ENCODE measurements around the gene SDE2.
"Not testable (repeated sequence)": the region's sequence is repeated elsewhere in the genome, so short reads cannot be mapped to it uniquely, and the experiment has no call there.

The SDE2 gene

DNA sequence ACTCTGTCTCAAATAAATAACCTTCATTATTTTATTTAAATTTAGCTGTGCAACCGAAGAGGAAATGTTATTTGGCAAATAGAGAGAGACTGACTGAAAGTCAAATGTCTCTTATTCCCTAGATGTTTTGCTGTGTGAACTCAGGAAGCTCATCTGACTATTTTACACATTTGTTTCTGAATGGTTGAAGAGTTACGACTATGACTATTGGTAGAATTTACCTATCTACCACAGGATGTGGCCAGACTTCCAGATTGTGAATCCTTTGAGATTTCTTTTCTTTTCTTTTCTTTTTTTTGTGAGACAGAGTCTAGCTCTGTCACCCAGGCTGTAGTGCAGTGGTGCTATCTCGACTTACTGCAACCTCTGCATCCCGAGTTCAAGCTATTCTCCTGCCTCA is 5.3 kb upstream of the SDE2 start:
- no peak for DNase-seq

DNA sequence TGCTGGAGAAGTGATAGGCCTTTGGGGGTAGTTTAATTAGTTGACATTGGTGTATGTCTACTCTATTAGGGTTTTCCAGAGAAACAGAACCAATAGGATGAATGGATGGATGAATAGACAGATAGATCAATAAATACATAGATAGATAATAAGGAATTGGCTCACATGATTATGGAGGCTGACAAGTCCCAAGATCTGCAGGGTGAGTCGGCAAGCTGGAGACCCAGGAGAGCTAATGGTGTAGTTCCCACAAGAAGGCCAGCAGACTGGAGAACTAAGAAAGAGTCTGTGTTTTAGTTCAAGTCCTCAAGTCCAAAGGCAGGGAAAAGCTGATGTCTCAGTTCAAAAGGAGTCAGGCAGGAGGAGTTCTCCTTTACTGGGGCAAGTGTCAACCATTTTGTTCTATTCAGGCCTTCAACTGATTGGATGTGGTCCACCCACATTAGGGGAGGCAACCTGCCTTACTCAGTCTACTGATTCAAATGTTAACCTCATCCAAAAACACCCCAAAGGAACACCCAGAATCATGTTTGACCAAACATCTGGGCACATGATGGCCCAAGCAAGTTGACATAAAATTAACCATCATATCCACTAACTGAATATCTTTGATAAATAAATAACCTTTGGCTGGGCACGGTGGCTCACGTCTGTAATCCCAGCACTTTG is 4.5 kb upstream of the SDE2 start:
- DNase-seq: no peak

DNA sequence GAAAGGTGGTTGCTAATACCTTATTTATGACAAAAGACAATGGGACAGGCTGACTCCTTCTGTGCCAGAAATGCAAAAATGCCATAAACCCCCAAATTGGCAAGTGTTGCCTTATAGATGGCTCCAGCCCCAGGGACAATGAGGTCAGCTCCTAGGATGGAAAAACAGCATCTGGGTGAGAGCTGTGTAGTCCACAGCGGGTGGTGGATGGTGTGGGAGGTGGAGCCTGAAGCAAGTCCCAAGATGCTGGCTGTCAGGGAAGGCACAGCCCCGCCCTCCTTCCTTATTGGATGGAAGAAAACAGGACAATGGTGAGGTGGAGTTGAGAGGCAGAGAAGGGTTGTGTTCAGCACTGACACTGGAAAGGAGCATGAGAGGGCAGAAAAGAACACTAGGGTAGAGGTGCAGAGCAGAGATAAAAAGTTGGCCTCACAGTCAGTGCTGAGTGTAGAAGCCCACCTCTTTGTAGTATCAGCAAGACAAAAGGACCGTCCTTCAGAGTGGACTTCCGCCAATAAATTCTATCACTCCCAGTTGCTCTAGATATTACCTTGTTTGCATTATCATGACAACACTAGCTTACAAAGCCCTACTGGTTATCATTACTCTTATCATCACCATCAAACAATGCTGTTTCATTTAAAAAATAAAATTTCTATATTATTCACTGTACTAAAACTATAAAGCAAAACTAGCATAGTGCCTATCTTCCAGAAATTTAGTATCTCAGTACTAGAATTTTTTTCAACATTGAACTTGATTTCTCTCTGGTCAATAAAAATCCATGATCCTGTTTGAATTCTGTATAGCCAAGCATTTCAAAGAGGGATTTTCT is 3.7 kb upstream of the SDE2 start:
- DNase-seq: peak in 1 of 2 donors; percentile 50

DNA sequence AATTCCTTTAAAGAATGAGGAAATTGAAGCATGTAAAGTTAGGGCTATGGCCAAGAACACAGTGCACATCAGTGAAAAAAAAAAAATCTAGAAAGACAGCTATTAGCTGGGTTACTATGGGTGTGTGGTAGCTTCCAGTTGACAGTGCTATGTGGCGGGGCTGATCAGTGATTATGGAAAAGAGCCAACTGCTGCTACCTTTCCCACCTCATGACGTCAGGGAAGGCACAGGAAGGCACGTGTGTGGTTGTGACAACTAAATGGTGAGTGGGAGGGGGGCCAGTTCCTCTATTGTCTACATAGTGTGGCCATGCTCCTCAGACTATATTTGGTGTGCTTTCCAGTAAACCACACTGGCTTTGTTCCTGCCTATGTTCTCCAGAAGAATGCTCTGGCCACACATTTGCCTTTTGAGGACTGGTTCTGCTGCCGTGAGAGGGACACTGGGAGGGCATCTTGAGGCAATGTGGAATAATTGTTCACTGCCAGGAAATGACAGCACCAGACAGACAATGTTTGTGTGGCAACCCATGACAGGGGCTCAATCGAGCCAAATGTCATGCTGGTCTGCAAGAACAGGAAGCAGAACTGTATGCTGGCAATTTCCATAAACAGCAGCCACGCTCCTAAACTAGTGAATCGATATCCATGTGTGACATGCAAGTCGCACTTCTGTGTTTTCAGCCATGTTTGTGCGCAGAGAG is 3.0 kb upstream of the SDE2 start:
- DNase-seq: peak; percentile 37 to 39

DNA sequence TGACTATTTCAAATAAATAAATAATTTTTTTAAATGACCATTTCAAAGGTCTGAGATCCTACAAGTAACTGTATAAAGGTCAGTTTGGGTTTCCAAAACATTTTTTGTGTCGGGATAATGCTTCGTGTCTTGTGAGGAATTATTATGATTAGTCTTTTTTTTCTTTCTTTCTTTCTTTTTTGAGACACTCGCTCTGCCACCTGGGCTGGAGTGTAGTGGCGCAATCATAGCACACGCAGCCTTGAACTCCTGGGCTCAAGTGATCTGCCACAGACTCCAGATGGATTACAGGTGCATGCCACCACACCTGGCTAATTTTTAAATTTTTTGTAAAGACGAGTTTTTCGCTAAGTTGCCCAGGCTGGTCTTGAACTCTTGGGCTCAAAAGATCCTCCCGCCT is 1.9 kb upstream of the SDE2 start:
- no peak for DNase-seq

DNA sequence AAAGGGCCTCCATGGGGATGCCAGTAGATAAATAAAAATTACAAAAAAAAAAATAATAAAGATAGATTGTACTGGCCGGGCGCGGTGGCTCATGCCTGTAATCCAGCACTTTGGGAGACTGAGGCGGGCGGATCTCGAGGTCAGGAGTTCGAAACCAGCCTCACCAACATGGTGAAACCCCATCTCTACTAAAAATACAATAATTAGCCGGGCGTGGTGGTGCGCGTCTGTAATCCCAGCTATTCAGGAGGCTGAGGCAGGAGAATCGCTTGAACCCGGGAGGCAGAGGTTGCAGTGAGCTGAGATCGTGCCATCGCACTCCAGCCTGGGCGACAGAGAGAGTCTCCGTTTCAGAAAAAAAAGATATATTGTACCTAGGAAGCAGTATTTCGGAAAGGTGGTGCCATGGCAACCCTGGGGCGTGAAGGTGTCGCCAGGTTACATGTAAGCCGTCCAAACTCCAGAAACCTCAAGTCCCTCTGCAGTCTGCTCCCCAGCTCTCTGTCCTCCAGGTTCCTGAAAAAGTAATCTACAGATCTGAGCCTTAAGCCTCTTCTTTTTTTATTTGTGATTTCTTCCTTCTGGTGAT is 1.4 kb upstream of the SDE2 start:
- DNase-seq: not testable (repeated sequence)

DNA sequence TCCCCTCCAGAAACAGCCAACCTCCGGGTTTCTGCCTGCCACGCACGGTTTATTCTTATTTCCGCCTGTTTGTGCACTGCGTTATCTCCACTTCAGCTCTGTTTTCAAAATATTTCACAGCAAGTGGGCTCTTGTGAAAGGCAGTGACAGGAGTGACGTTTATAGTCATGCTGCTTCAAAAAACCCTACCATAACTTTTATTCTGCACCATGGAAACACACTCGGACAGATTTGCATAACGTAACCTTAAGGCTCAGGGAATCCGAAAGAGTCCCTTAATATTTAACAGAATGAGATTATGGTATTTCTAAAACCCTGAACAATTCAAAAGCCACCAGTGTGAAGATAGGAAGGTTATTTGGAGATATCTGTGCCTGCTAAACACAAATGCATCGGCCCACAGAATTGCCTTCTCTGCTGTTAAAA is 782 bp upstream of the SDE2 start:
- DNase-seq: no peak

DNA sequence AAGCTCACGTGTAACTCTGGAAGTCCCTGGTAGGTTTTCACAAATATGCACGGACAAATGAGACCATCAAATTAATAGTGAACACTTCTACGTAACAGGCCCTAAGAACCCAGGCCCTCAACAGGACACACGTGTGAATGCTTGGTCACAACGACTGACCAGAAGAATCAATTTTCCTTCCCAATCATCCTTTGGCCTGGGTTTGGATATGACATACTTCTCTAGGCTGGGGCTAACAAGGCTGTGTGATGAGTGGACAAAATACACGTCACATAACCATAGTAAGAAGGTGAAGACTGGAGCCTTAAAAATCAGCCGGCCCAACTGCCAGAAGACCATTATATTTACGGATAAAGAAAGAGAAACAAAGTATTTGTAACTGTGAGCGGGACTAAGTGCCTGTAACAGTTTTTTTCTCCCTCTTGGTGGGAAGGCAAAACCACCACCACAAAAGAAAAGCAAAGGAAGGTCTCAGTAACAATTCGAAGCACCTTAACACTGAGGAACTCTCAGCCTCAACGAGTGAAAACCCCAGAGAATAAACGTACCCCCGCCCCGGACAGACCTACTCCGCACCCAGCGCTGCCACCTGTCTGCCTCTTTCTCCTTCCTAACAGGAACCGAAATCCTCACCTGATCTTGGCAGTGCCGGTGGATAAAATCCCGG is 450 bp downstream of the SDE2 start:
- no peak for DNase-seq

DNA sequence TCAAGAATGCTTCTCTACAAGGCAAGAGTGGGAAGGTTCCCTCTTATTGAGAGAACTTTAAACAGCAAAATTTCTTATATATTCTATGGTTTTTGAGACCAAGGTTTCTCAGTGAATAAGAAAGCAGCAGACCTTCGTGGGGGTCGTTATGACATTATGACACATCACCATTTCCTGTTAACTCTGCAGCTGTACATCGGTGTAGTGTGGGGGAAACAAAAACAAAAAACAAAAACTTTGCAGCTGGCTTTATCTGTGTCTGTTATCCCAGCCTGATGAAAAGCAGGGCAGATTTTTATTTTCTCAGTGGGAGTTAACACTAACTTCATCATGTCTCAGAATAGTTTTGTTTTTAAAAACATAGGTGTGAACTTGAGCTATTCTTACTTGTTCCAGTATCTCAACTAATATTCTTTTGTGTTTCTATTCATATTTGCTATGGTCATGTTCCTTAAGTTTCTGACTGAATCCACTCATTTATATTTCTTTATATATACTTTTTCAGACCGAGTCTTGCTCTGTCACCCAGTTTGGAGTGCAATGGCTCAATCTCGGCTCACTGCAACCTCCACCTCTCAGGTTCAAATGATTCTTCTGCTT is 2.1 kb downstream of the SDE2 start:
- no peak for DNase-seq

DNA sequence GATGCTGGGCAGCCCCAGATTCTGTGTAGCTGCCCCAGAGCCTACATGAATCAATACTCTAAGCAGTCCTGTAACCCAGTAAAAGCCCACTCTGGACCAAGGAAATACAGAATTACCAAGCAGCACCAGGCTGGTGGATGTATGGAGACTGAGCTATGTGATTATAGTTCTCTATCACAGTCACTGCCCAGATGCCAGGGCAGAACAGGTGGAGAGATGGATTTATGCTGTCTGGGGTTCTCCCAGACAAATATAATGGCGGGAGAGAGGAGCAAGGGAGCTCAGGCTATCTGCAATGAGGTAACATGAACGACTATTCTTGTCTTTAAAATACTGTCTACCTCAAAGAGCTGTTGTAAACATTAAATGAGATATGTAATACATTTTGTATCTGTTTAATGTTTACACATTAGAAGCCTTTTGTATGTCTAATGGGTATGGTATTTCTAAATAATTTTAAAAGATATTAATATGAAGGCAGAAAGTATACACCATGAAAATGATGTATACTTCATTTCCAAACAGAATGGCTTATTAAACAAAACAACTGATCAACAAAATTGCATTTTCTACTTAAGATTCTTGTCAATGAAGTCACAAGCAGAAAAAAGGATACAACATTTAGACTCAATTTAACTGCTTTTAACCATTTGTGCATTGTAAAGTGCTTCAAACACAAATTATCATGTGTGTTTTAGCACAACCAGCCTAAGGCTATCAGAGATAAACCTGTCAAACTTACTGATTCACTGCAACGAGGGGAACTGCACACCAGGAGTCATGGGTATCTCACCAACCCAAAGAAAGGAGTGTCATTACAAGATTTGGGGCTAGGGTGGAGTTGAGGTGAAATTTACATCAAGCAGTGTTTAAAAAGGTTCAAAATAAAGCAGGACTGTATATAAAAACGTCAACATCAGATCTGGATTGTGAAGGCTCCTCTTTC is 3.0 kb downstream of the SDE2 start:
- no peak for DNase-seq

DNA sequence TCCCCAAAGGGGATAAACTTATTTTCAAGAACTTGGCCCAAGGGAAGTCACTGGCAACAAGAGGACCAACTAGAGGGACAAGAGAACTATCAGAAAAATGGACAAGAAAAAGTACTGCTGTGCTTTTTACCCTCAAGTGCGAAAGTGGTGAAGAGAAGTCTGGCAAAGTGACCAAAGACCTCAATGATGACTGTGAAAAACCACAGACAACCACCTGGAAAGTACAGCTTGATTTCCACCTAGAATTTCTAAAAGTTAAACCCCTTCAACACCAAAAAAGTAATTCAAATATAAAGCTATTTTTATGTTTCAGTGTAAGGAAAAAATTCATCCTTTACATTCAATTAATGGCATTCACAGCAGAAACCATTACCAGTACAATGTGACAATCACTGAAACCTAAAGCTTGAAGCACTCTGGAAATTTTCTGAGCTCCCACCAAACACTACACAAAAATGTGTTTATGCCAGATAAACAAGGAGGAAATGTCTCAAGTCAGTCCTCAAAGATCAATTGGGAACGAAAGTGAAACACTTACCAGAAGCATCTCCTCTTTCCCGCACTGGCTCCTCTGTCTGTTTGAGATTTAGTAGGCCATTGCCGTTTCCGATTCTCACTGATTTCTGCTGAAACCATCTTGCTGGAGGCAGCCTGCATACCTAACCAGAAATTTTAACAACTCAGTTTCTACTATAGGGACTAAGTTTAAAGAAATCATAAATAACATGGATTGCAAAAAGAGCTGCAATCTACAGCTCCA is 8.3 kb downstream of the SDE2 start:
- DNase-seq: no peak

DNA sequence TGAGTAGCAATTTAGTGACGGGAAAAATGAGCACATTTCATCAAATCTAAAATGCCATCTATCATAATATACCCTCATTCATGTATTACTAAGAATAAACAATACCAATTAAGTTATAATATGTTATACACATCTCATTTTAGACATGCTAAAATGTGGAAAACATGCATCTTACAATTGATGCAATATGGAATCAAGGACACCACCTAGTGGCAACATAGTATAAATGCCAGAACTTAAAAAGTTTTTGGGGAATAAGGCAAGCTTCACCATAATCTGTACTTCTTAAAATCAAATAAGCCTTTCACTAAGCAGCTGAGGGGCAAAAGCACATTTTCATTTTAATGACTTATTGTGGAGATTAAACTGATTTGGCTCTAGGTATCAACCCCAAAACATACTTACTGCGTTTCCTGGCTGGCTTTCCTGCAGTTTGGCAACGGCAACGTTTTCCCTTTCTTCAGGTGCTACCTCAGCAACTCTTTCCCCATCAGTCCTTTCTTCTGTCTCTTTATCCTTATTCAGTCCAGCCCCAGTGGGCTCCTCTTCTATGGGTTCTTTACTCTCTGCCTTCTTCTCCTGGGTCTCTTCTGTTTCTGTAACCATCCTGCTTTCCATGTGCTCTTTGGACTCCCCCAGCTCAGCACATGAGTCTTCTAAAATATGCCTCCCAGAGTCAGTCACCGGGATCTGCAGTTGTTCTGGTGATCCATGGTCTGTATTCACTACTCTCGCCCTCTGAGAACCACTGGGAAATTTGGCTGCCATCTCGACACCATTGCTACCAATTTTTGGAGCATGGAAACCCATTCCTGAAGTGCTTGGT is 11.4 kb downstream of the SDE2 start:
- DNase-seq: no peak

DNA sequence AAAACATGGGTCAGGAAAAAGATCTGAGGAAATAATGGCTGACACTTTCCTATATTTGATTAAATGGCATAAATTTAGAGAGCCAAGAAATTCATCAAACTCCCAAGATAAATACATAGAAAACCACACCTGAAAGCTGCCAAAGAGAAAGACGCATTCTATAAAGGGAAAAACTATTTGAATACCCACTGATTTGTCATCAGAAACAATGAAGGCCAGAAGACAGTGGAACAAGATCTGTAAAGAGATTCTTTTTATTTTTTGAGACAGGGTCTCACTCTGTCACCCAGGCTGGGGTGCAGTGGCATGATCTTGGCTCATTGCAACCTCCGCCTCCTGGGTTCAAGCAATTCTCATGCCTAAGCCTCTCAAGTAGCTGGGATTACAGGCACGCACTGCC is 17.4 kb downstream of the SDE2 start:
- DNase-seq: no peak

DNA sequence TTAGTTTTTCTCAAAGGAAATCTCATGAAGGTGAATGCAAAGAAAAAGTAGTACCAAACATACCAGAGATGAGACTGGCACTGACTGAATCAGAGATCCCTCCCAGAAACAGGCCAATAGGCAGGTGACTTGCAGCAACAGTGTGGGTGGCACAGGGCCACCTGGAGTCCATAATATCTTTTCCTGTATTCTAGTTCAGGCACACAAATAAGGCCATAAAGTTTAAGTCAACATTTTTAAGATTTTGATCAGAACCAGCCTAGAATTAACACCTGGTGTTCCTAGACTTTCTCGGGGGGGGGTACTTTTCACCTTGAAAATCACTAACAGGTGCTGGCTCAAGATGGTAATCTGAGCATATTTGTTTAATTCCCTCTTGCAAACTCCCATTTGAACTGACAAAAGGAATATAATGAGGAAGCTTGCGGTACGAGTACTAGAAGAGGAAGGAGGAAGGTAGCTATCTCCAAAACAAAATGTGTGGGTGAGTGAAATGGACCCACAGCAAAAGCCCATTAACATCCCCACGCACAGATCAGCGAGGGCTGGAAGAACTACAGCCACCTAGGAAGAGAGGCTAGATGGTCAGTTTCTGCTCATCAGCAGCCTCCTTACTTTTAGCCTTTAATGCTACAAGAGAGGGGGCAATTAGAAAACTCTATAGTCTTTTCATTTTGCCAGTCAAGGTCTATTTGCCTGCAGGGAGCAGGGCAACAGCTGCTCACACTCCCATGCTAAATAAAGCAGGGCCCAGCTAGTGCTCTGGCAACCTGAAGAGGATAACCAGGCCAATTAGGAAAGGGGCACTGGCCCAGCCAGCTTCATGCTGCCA is 18.9 kb downstream of the SDE2 start:
- no peak for DNase-seq

DNA sequence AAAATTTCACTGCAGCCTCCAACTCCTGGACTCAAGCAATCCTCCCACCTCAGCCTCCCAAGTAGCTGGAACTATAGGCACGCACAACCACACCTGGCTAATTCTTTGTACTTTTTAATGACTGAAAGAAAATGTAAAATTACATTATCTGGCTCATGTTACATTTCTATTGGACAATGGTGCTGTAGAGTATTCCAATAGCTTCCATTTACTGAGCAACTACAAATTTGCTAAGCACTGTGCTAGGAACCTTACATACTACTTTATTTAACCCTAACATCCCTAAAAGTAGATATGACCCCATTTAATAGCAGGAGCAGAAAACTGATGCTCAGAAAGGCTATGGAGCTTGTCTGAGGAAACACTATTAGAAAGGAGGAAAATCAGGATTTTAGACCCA is 19.7 kb downstream of the SDE2 start:
- no peak for DNase-seq

DNA sequence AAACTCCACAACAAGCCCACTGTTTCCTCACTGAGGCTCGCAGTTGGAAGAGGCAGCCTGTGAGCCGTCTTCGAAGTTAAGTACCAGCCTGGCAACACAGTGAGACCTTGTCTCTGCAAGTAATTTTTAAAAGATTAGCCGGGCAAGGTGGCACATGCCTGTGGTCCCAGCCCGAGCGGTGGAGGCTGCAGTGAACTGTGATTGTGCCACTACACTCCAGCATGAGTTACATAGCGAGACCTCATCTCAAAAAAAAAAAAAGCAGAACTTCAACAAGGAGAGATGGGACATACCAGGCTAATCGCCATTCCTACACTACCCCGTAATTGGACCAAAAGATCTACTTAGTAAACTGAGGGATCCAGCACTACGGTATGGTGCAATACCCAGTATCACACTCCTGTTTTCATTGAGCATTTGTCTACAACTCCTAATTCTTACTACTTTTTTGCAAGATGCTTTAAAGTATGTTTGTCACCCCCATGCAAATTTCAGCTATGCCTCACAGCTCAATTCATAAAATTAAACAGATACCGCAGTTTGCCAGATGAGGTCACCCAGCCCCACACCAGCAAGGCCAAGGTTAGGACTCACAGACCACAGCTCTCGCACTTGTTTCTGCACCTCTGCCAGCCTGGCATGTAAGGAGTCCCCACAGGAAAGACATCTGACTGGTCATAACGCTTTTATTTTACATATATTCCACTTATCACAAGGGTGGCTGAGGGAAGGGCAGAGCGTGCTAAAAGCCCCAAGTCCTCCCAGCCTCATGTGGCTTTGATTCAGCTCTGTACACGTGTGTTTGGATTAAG is 21.0 kb downstream of the SDE2 start:
- no peak for DNase-seq

DNA sequence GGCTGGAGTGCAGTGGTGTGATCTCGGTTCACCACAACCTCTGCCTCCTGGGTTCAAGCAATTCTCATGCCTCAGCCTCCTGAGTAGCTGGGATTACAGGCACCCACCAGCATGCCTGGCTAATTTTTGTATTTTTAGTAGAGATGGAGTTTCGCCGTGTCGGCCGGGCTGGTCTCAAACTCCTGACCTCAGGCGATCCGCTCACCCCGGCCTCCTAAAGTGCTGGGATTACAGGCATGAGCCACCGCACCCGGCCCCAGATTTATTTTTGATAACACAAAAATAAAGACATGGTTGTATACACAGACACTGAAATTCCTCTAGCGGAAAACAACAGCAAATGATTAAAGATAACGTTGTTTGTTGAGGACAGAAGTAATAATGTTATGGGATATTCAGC is 24.0 kb downstream of the SDE2 start:
- not testable (repeated sequence) for DNase-seq

DNA sequence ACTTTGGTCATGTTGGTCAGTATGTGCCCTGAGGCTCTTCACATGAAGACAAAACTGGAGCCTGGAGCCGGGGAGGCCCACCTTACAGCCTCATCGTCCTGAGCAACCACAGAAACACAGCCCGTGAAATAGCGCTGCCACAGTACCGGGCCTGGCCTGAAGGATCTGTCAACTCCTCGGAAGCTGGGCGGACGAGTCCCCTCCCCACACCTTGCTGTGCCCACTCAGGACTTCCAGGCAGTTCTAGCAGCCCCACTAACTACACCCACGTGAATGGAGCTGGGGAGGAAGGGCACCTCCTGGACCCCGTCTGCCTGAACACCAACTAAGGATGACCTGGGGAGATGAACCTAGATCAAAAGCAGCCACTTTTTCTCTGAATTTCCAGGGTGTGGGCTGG is 24.7 kb downstream of the SDE2 start:
- no peak for DNase-seq
